ENCODE results near the gene TMEM184B. TPM values are rescaled to one million over a fixed set of nuclear protein-coding genes. Genes with fewer than 3 reads are reported as not detected.

The TMEM184B gene
- total and polyA plus RNA-seq, 2 experiments from 2014 or later: 42.2 to 95.1 TPM

GRCh38 chr22:38246046-38246658 is 26.7 kb downstream of the TMEM184B start (continued):
- TF ChIP-seq ETS1 (IDR thresholded peaks at IDR 0.05) (no peak), CTCF (conservative IDR thresholded peaks at IDR 0.05; ENCODE audit: low read depth in 2 of 2) (no peak)

GRCh38 chr22:38244106-38244505 is 28.7 kb downstream of the TMEM184B start:
- no peak for ATAC-seq
- no peak overlapping the region for H3K4me3 Mint-ChIP-seq
- TF ChIP-seq CTCF (conservative IDR thresholded peaks at IDR 0.05; ENCODE audit: low read depth in 2 of 2) (no peak), ZNF114 (CRISPR knock-in tag; IDR thresholded peaks at IDR 0.05) (no peak), EZH2phosphoT487 (IDR thresholded peaks at IDR 0.05; ENCODE audit: unreplicated experiment) (no peak), ETS1 (IDR thresholded peaks at IDR 0.05) (no peak), STAT1 (IDR thresholded peaks at IDR 0.05; ENCODE audit: unreplicated experiment) (no peak), EZH2 (IDR thresholded peaks at IDR 0.05; ENCODE audit: low read depth, unreplicated experiment) (no peak), REST (IDR thresholded peaks at IDR 0.05; ENCODE audit: unreplicated experiment) (no peak), CREB1 (CRISPR knock-in tag; IDR thresholded peaks at IDR 0.05; ENCODE audit: low read depth) (no peak), JUNB (IDR thresholded peaks at IDR 0.05; ENCODE audit: unreplicated experiment) (no peak), POLR2AphosphoS5 (IDR thresholded peaks at IDR 0.05; ENCODE audit: low read depth) (no peak), NANOG (IDR thresholded peaks at IDR 0.05; ENCODE audit: borderline replicate concordance) (no peak), ZNF331 (CRISPR knock-in tag; IDR thresholded peaks at IDR 0.05; ENCODE audit: low read depth) (no peak)

More at GRCh38 chr22:38244106-38244505, 28.7 kb downstream of the TMEM184B start:
- H3K27ac ChIP-seq (ENCODE audit: low read depth): no peak overlapping the region
- no peaks in the 10 kb centered on the region for H3F3A ChIP-seq (replicated peaks; ENCODE audit: low read depth)
- H2AFZ ChIP-seq: no peak overlapping the region
- no peaks in the 10 kb centered on the region for H3K36me3 ChIP-seq (ENCODE audit: insufficient read depth)
- H3K27me3 ChIP-seq (ENCODE audit: insufficient read depth): no peaks in the 10 kb centered on the region
- H3K4me1 ChIP-seq (ENCODE audit: insufficient read depth): 0 out of 2 replicates have a peak, but pooled peaks cover 2% of the 10 kb centered on the region
- peaks cover 10% of the 10 kb centered on the region for H4K20me1 ChIP-seq (replicated peaks; ENCODE audit: insufficient read depth)
- Mint-ChIP-seq H3K27ac (no peak overlapping the region; the same call in none of the 2 replicates), H3K36me3 (ENCODE audit: low read depth) (peaks cover 31% of the 10 kb centered on the region), H3K9me3 (no peaks in the 10 kb centered on the region), H3K27me3 (ENCODE audit: insufficient read depth, low read depth, poor library complexity) (peaks cover 13% of the 10 kb centered on the region), H3K4me1 (peaks cover 28% of the 10 kb centered on the region)
- no peak for DNase-seq (ENCODE audit: low spot score)
- no peak overlapping the region for H3K4me2 ChIP-seq
- H3K9me2 ChIP-seq (ENCODE audit: insufficient read depth): no peaks in the 10 kb centered on the region
- peaks cover 11% of the 10 kb centered on the region for H3K79me2 ChIP-seq (replicated peaks; ENCODE audit: insufficient read depth)
- no peak overlapping the region for H3K4me3 ChIP-seq

Measured in GM23338 (cell line).